ENCODE data around the gene TMPRSS11E. TPM values are rescaled to one million over a fixed set of nuclear protein-coding genes. Genes with fewer than 3 reads are reported as not detected.

The TMPRSS11E gene
- total RNA-seq, 1 experiment from 2014 or later = 2.3 TPM

- no peak overlapping the region for H4K91ac ChIP-seq (ENCODE audit: insufficient read length, low read depth, low read length)
- peak; percentile 68 for DNase-seq
- TF ChIP-seq CTCF (conservative IDR thresholded peaks at IDR 0.05) = no peak
- H3K9me3 Mint-ChIP-seq = no peaks in the 10 kb centered on the region
- no peak overlapping the region for H2BK15ac ChIP-seq (ENCODE audit: low read depth, low read length)
- no peaks in the 10 kb centered on the region for H3K27me3 ChIP-seq (ENCODE audit: insufficient read depth, low read length)
- peak overlapping the region in 1 of 2 experiments; percentile 53; a peak in 1 of 5 replicates for H3K4me3 Mint-ChIP-seq
- no peaks in the 10 kb centered on the region for H3K79me2 ChIP-seq (ENCODE audit: insufficient read depth, low read length)
- H4K5ac ChIP-seq (ENCODE audit: insufficient read length, low read depth, low read length) = no peak overlapping the region
- H2AK5ac ChIP-seq (ENCODE audit: insufficient read length, low read length) = no peak overlapping the region
- no peak overlapping the region for H2BK12ac ChIP-seq (ENCODE audit: insufficient read length, low read depth, low read length)
- H2BK20ac ChIP-seq (ENCODE audit: low read depth, low read length, poor library complexity, severe bottlenecking) = no peak overlapping the region
- no peaks in the 10 kb centered on the region for H3K27me3 Mint-ChIP-seq (ENCODE audit: low read depth)
- H2BK120ac ChIP-seq (ENCODE audit: low read depth, low read length, poor library complexity, severe bottlenecking) = no peak overlapping the region
- no peak overlapping the region; the same call in 1 of the 2 replicates for H3K4ac ChIP-seq (ENCODE audit: low read depth, low read length)
- no peaks in the 10 kb centered on the region for H4K20me1 ChIP-seq (ENCODE audit: control insufficient read depth, insufficient read depth, insufficient read length)
- no peaks in the 10 kb centered on the region; a peak in 2 of 7 replicates for H3K36me3 Mint-ChIP-seq (ENCODE audit: insufficient read depth in 1 of 3, low read depth in 3 of 3)
- no CpG with 5 or more reads among the region's 2 CpGs for WGBS (ENCODE audit: extremely low coverage, insufficient read length, low lambda C conversion rate)
- H3K14ac ChIP-seq (ENCODE audit: insufficient read depth, low read length) = no peak overlapping the region; the same call in 1 of the 2 replicates
- H3K4me1 ChIP-seq (ENCODE audit: insufficient read depth, low read length) = peaks cover 13% of the 10 kb centered on the region; the same call in 1 of the 2 replicates
- no peak overlapping the region for H3K23ac ChIP-seq (ENCODE audit: insufficient read length, low read depth, low read length)
- H3K56ac ChIP-seq (ENCODE audit: insufficient read length, low read depth, low read length) = no peak overlapping the region
- H3K4me1 Mint-ChIP-seq = peaks cover 54 to 58% of the 10 kb centered on the region in 2 experiments
- peak overlapping the region; percentile 100 for H3K27ac ChIP-seq (ENCODE audit: insufficient read length, low read depth, low read length)
- H3T11ph ChIP-seq (ENCODE audit: low read length) = peak overlapping the region; percentile 63
- peak overlapping the region; percentile 98 to 100 (median 99) for H3K27ac Mint-ChIP-seq
- peak overlapping the region; percentile 42 for H3K4me2 ChIP-seq (ENCODE audit: insufficient read depth, insufficient read length, low read length)
- no peak overlapping the region for H2AFZ ChIP-seq (ENCODE audit: low read length)
- H3K23me2 ChIP-seq (ENCODE audit: insufficient read length, low read depth, low read length, poor library complexity, severe bottlenecking) = peaks cover 7% of the 10 kb centered on the region
- H3K18ac ChIP-seq (ENCODE audit: insufficient read length, low read depth, low read length) = peak overlapping the region; percentile 73
- no peaks in the 10 kb centered on the region for H3K79me1 ChIP-seq (ENCODE audit: insufficient read depth, low read depth, low read length, poor library complexity, severe bottlenecking)
- no peaks in the 10 kb centered on the region for H3K9me3 ChIP-seq (ENCODE audit: control insufficient read depth, low read depth, low read length)
- peak overlapping the region; percentile 56 for H2BK5ac ChIP-seq (ENCODE audit: insufficient read length, low read length)
- H3K9ac ChIP-seq (ENCODE audit: extremely low read depth, insufficient read length, low read length) = no peak overlapping the region
- no peak overlapping the region for H4K8ac ChIP-seq (replicated peaks; ENCODE audit: insufficient read length, low read depth, low read length)
Measured at GRCh38 chr4:68404153-68404552, 43.1 kb upstream of the TMPRSS11E start.

Data from H9 (cell line).